ENCODE data around the gene CHCHD5.

Gene CHCHD5

DNA sequence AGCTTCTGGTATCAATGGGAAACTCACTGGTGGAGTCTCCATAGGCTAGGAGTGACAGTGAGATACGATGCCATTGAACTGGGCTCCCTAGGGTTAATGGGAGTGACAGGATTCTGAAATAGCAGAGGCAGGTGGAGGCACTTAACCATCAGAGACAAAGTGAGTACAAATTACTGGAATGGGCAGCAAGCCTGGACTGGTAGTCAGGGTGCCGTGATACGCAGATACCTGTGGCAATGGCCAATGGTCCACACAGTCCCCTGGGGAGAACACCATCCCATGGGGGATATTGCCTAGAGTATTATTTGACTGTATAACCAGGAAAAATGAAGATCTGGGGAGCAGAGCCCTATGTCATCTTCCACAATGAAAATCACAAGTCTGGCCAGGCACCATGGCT lies 17.3 kb downstream of the CHCHD5 start:
- no peak overlapping the region for H3K9ac ChIP-seq
- H3K4me1 ChIP-seq (ENCODE audit: low read depth, poor library complexity, severe bottlenecking), result peaks cover 4% of the 10 kb centered on the region
- H3K27ac ChIP-seq, result no peak overlapping the region
- no peak overlapping the region for H2AFZ ChIP-seq (ENCODE audit: low read depth)
- H3K36me3 ChIP-seq (ENCODE audit: insufficient read depth), result no peaks in the 10 kb centered on the region
- H3K4me2 ChIP-seq, result no peak overlapping the region
- no peaks in the 10 kb centered on the region for H4K20me1 ChIP-seq (ENCODE audit: insufficient read depth)
- no peak overlapping the region for H3K4me3 ChIP-seq (IDR thresholded peaks at IDR 0.05; ENCODE audit: insufficient read depth, low read depth, low read length)
- H3K79me2 ChIP-seq (ENCODE audit: insufficient read depth, low read depth), result no peaks in the 10 kb centered on the region
- no peaks in the 10 kb centered on the region for H3K27me3 ChIP-seq (ENCODE audit: insufficient read depth, low read depth)
- TF ChIP-seq, protein P1, sequence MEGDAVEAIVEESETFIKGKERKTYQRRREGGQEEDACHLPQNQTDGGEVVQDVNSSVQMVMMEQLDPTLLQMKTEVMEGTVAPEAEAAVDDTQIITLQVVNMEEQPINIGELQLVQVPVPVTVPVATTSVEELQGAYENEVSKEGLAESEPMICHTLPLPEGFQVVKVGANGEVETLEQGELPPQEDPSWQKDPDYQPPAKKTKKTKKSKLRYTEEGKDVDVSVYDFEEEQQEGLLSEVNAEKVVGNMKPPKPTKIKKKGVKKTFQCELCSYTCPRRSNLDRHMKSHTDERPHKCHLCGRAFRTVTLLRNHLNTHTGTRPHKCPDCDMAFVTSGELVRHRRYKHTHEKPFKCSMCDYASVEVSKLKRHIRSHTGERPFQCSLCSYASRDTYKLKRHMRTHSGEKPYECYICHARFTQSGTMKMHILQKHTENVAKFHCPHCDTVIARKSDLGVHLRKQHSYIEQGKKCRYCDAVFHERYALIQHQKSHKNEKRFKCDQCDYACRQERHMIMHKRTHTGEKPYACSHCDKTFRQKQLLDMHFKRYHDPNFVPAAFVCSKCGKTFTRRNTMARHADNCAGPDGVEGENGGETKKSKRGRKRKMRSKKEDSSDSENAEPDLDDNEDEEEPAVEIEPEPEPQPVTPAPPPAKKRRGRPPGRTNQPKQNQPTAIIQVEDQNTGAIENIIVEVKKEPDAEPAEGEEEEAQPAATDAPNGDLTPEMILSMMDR (conservative IDR thresholded peaks at IDR 0.05; ENCODE audit: low read depth, low read length), result no peak

DNA sequence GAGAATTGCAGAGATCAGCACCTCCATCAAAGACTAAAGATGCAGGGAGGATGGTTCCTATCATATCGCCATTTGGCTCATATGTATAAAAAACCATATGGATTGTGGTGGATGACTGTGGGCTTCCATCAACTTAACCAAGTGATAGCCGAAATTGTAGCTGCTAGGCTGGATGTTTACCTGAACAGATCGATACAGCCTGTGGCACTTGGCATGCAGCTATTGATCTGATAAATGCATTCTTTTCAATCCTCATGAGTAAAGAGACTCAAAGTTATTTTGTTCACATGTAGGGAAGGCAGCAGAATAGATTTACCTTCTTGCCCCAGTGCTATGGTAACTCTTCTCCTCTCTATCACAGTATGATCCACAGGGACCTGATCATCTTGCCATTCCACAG lies 18.5 kb downstream of the CHCHD5 start:
- Histone ChIP-seq H4K20me1 (ENCODE audit: insufficient read depth) (no peaks in the 10 kb centered on the region), H3K9ac (no peak overlapping the region), H3K4me3 (IDR thresholded peaks at IDR 0.05; ENCODE audit: insufficient read depth, low read depth, low read length) (no peak overlapping the region), H3K27me3 (ENCODE audit: insufficient read depth, low read depth) (no peaks in the 10 kb centered on the region), H3K36me3 (ENCODE audit: insufficient read depth) (no peaks in the 10 kb centered on the region), H3K79me2 (ENCODE audit: insufficient read depth, low read depth) (no peaks in the 10 kb centered on the region), H3K27ac (no peak overlapping the region), H3K4me1 (ENCODE audit: low read depth, poor library complexity, severe bottlenecking) (peaks cover 4% of the 10 kb centered on the region), H3K4me2 (no peak overlapping the region), H2AFZ (ENCODE audit: low read depth) (no peak overlapping the region)
- TF ChIP-seq, protein P1 (conservative IDR thresholded peaks at IDR 0.05; ENCODE audit: low read depth, low read length), result no peak

DNA sequence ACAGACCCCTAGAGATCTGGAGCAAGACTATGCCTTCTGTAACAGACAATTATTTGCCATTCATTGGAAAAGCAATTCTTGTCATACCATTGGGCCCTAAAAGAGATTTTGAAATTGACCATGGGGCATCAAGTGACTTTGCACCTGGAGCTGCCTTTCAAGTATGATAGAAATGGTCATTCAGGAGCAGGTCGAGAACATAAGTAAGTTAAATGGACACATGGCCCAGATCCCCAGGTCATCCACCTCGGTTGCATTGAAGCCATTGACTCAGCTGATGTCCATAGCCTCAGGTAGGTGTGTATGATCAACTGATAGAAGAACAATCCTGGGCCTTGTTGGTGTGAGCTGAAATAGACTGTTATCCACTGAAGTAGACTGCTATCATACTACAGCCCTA lies 19.3 kb downstream of the CHCHD5 start:
- no peaks in the 10 kb centered on the region for H3K27me3 ChIP-seq (ENCODE audit: insufficient read depth, low read depth)
- TF ChIP-seq, protein P1 (conservative IDR thresholded peaks at IDR 0.05; ENCODE audit: low read depth, low read length), result no peak

DNA sequence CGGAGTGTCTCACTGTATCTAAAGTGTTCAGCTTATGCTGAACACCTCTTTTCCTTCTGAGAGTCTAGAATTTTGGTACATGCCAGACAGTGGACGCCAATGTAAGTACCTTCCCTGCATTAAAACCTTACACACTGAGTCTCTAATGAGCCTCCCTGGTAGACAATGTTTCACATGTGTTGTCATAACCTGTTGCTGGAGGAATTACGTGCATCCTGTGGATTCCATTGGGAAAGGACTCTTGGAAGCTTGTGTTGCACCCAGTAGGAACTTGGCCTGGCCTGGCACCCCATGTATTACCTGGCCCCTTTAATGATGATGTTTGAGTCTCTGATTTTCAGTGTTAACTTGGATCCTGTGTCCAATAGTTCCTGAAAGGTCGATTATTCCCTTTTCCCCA lies 20.5 kb downstream of the CHCHD5 start:
- Histone ChIP-seq H3K4me1 (ENCODE audit: low read depth, poor library complexity, severe bottlenecking) (peaks cover 4% of the 10 kb centered on the region), H3K27ac (no peak overlapping the region), H3K27me3 (ENCODE audit: insufficient read depth, low read depth) (no peaks in the 10 kb centered on the region), H3K9ac (no peak overlapping the region), H3K4me3 (IDR thresholded peaks at IDR 0.05; ENCODE audit: insufficient read depth, low read depth, low read length) (no peak overlapping the region), H4K20me1 (ENCODE audit: insufficient read depth) (no peaks in the 10 kb centered on the region), H3K4me2 (no peak overlapping the region), H3K79me2 (ENCODE audit: insufficient read depth, low read depth) (no peaks in the 10 kb centered on the region), H2AFZ (ENCODE audit: low read depth) (no peak overlapping the region), H3K36me3 (ENCODE audit: insufficient read depth) (no peaks in the 10 kb centered on the region)
- TF ChIP-seq, protein P1 (conservative IDR thresholded peaks at IDR 0.05; ENCODE audit: low read depth, low read length), result no peak

More for the DNA sequence above, 19.3 kb downstream of the CHCHD5 start:
- H3K9ac ChIP-seq, result no peak overlapping the region
- H4K20me1 ChIP-seq (ENCODE audit: insufficient read depth), result no peaks in the 10 kb centered on the region
- H3K27ac ChIP-seq, result no peak overlapping the region
- no peak overlapping the region for H2AFZ ChIP-seq (ENCODE audit: low read depth)
- no peak overlapping the region for H3K4me2 ChIP-seq
- H3K4me1 ChIP-seq (ENCODE audit: low read depth, poor library complexity, severe bottlenecking), result peaks cover 4% of the 10 kb centered on the region
- no peak overlapping the region for H3K4me3 ChIP-seq (IDR thresholded peaks at IDR 0.05; ENCODE audit: insufficient read depth, low read depth, low read length)
- H3K36me3 ChIP-seq (ENCODE audit: insufficient read depth), result no peaks in the 10 kb centered on the region
- no peaks in the 10 kb centered on the region for H3K79me2 ChIP-seq (ENCODE audit: insufficient read depth, low read depth)

All from KMS-11 (cell line).